LHCN-M2 (cell line): ENCODE results near the gene SDF2L1. TPM values are rescaled to one million over a fixed set of nuclear protein-coding genes. Genes with fewer than 3 reads are reported as not detected.
"Not testable (repeated sequence)": the region's sequence is repeated elsewhere in the genome, so short reads cannot be mapped to it uniquely, and the experiment has no call there.

Experiments used
- DNase-seq: peaks from one replicate; pipeline ENCODE4 v3.0.0-alpha.2; 2012; ENCODE audit warnings: low read depth
- total RNA-seq: library from RNA; depleted of rRNA; stranded (reverse); fragments of >200 nt; gene quantifications from 2 replicates; pipeline ENCODE4 v1.2.3, GENCODE V29; 2014

SDF2L1 gene
- total RNA-seq, 1 experiment from 2014 or later = 40.5 TPM

GRCh38 chr22:21636629-21637218, 5.4 kb upstream of the SDF2L1 start:
- no peak for DNase-seq

GRCh38 chr22:21637450-21637849, 4.7 kb upstream of the SDF2L1 start:
- not testable (repeated sequence) for DNase-seq

DNA sequence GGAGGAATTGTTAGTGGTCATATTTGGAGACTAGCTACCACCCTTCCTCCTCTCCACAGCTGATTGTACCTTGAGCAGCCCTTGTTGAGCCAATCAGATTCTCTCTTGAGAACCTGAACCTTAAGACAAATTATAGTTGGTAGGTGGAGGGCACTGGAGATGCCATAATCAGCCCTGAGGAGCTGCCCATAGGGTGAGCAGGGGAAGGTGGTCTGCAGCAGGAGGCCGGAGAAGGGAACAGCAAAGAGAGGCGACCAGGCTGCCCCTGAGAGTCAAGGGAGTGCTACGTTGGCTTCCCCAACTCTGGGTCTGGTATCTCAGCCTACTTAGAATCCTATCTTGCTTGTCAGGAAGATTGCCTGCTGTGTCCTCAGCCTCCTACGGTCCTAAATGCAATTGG, 2.7 kb upstream of the SDF2L1 start:
- no peak for DNase-seq

DNA sequence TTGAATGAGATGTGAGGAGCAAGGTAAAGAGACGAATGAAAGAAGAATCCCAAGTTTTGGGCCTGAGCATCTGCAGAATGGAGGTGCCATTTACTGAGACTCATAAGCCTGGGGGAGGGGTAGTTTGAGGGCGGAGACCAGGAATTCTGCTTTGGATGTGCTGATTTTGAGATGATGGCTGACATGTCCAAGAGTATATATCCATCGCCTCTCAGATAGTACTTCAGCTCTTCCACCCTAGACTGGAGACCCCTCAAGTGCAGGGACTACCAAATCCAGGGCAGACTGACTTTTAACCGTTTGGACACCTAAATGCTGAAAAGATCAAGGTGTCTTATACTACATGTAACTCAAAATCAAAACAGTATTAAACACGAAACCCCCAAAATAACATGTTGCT, 1.3 kb upstream of the SDF2L1 start:
- DNase-seq = no peak

GRCh38 chr22:21641417-21641788, 699 bp upstream of the SDF2L1 start:
- DNase-seq = peak; percentile 69

- DNase-seq = peak; percentile 53
Observed at GRCh38 chr22:21642584-21643448, 714 bp downstream of the SDF2L1 start.

GRCh38 chr22:21643533-21644357, 1.6 kb downstream of the SDF2L1 start:
- no peak for DNase-seq

DNA sequence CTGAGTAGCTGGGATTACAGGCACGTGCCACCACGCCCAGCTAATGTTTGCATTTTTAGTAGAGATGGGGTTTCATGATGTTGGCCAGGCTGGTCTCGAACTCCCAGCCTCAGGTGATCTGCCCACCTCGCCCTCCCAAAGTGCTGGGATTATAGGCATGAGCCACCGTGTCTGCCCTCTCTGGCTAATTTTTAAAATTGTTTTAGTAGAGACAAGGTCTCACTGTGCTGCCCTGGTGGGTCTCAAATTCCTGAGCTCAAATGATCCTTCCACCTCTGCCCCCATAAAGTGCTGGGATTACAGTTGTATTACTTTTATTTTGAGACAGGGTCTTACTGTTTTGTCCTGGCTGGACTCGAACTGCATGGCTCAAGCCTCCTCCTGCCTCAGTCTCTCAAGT, 3.4 kb downstream of the SDF2L1 start:
- DNase-seq = not testable (repeated sequence)

GRCh38 chr22:21646608-21647590, 4.8 kb downstream of the SDF2L1 start:
- DNase-seq = peak; percentile 73

GRCh38 chr22:21650280-21650679, 8.2 kb downstream of the SDF2L1 start:
- DNase-seq = no peak

DNA sequence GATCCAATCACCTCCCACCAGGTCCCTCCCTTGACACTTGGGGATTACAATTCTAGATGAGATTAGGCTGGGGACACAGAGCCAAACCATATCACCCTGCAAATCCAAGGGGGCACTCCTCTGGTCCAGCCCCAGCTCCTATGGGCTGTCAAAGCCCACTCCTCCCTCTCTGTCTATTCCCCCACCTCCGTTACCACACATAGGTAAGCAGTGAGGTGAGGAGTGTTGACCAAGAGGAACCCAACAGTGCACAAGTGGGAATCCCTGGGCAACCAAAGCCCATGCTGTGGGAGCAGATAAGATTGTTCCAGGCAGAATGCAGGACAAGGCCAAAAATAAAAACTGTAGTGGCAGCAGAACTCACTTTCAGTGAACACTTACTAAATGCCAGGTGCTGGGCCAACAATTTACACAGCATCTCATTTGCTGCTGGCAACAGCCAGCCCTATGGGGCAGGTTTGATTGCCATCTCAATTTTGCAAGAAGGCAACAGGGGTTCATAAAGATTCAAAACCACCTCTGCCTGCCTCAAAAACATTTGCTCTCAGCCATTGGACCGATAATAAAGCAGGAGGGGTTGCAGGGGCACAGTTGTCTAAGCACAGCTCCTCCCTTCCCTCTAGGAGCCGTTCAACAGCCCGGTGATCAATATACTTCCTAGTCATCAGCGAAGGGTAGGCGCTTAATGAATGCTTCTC, 8.9 kb downstream of the SDF2L1 start:
- DNase-seq = peak; percentile 51

- DNase-seq = no peak
Observed at GRCh38 chr22:21651521-21652009, 9.5 kb downstream of the SDF2L1 start.

DNA sequence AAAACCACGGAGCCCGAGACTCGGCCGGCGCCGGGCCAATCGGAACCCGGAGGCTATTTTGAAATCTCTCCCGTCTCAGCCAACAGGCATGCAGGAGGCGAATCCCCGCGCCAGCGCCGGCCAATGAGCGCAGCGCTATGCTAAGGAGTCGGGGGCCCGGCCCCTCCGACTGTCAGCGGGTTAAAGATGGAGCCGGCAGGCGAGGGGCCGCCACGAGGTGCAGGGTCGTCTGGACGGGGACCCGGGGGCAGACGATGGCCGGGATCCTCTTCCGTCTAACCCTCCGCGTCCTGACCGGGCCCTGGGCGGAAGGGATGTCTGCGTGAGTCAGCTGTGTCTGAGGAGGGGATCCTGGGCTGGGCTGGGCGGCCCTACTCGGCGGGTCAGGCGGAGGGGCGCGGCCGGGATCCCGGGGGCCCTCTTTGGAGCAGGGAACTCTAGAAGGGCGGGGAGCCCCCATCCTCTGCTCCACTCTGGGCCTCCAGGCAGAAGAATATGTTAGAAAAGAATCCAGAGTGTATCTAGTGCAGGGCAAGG, 10.0 kb downstream of the SDF2L1 start:
- DNase-seq = peak; percentile 83

DNA sequence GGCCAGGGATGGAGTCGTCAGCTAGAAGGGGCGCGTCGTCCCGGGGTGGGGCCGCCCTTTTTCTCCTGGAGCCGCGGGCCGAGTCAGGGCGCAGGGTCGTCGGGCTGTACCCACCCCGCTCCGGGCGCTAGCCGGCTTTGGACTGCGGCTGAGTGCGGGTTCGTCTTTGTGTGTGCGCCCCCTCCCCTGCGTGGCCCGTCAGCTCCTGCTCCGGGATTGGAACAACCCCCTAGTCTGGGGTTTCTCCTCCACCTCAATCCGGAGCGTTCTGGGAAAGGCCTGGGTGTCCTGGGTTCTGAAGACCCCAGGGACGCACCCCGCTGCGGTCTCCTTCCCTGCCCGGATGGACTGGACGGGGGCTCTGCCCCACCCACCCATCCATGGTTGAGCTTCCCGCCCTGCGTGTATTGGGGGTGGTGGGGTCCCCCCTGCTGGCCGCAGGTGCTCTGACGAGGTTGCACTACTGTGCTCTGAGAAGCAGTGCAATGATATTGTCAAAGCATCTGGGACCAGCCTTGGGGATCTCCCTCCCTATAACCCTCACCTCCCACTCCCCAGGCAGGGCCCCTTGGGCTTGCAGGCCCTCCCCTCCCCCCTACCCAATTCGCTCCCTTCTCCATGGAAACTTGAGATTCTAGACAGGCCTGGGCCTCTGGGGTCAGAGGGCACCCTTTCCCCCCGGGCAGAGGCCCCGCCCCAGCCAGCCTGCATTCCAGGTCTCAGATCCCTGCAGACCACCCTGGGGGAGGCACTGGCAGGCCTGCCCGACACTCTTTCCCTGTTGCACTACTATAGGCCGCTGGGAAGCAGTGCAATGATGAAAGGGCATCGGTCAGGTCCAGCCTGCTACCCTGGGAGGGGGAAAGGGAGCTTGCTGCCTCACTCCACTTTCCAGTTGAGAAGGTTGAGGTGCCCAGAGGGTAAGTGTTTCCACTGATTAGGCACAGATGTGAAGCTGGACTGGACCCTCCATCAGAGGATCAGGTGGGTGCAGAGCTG, 10.7 kb downstream of the SDF2L1 start:
- DNase-seq = no peak

GRCh38 chr22:21657020-21657359, 14.9 kb downstream of the SDF2L1 start:
- no peak for DNase-seq

DNA sequence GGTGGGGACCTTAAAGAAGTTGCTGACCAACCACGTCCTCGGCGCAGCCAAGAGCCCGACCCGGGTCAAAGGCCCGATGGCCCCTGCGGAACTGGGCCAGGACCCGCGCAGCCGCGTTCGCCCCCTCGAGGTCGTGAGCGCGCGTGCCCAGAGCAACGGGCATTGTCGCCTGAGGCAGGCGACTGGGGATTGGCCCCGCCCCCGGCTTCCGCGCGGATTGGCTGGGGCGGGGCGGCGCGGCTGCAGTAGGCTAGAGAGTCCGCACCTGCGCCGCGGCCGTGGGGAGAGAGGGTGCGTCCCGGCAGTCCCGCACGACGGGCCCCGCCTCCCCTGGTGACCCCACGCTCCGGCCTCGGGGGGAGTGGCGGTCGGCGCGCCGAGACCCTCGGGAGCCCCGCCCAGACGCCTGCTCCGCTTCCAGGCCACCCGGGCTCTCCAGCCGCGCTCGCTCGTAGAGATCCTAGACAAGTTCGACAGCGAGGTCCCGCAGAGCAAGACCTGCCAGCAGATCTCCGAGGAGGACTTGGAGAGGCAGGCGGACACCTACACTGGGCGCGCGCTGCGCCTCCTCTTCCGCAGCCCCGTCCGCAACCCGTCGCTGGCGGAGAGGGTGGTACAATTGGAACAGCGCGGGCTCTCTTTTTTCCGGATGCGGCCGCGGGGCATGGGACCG, 15.4 kb downstream of the SDF2L1 start:
- peak; percentile 48 for DNase-seq

DNA sequence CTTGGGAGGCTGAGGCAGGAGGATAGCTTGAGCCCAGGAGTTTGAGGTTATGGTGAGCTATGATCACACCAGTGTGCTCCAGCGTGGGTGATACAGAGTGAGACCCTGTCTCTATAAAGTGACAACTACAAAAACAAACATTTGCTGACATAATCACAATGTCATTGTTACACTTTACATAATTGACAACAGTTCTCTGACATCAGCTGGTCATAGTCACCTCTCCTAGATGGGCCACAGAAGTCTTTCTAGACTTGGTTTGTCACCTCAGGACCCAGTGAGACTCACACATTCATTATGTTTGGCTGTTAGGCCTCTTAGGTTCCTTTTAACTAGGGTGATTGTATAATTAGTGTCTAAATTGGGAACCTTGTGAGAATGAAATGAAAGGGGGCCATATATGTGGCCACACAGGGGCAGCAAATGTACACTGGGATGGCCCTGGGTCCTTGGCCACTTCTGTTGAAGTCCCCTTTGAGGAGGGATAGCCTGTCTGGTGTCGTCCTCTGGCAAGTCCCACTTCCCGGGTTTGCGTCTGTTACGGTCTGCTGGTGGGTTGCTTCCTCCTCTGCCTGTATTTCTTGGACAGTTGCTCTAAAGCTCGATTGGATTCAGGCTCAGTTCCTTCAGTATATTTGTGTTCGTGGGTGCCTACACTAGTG, 17.9 kb downstream of the SDF2L1 start:
- DNase-seq = no peak

DNA sequence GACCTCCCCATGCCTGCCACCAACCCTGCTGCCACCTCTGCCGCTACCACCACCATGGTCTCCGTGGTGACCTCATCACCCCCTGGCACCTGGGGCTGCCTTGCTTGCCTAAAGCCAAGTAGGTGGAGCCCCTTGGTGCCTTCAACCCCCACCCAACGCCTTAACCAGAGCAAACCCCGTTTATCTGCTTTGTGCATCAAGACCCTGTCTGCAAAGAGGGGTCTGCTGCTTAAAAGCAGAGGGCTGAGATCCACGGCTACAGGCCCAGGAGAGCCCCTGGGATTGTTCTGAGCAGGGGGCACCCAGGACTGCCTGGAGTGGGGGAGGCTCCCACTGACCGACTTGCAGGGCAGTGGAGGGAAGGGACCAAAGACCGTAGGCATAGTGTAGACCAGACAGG, 18.8 kb downstream of the SDF2L1 start:
- DNase-seq = no peak
